DMS 273 treated with DMSO at 0.1 percent for 48 hours (cell line): ENCODE measurements around the gene PPM1M.
"Not testable (repeated sequence)": the region's sequence is repeated elsewhere in the genome, so short reads cannot be mapped to it uniquely, and the experiment has no call there.

Experiments used
- DNase-seq: peaks from one replicate; lab custom pipeline; 2025; lab: John Stamatoyannopoulos, UW

PPM1M gene

DNA sequence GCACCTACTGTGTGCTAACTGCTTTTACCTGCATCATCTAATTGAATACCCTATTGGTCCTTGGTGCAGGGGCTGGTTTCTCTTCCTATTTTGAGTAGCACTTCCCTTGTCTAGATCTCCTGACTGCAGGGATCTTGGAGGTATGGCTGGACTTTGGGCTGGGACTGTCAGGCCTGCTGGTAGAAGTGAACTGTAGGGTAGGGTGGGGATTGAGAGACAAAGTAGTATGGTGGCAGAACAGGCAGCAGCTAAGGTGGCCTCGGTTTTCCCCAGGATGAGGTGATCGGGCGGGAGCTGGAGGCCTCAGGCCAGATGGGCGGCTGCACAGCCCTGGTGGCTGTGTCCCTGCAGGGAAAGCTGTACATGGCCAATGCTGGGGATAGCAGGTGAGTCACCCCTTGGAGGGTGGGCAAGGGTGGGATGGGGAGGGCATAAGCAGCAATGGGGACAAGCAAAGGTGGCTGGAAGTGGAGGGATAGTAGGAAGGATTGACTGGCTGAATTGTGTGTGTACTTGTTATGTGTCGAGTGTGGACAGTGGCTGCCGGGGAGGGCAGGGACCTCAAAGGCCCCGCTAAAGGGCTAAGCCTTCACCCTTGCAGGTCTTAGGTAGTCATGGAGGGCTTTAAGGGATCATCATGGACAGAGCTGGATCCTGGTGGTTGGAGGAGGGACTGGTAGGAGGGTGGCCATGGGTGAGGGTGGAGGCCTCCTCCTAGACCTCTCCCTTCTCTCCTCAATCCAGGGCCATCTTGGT, 2.0 kb downstream of the PPM1M start:
- no peak for DNase-seq

DNA sequence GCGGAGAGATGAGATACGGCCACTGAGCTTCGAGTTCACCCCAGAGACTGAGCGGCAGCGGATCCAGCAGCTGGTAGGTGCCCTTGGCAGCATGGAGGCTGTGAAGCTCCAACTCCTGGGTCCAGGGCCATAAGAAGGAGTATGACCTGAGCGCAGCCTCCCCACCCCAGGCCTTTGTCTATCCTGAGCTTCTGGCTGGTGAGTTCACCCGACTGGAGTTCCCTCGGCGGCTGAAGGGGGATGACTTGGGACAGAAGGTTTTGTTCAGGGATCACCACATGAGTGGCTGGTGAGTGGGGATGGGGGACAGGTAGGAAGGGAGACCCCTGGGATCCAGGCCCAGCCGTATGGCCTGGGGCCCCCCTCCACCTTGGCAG, 2.6 kb downstream of the PPM1M start:
- DNase-seq = no peak

DNA sequence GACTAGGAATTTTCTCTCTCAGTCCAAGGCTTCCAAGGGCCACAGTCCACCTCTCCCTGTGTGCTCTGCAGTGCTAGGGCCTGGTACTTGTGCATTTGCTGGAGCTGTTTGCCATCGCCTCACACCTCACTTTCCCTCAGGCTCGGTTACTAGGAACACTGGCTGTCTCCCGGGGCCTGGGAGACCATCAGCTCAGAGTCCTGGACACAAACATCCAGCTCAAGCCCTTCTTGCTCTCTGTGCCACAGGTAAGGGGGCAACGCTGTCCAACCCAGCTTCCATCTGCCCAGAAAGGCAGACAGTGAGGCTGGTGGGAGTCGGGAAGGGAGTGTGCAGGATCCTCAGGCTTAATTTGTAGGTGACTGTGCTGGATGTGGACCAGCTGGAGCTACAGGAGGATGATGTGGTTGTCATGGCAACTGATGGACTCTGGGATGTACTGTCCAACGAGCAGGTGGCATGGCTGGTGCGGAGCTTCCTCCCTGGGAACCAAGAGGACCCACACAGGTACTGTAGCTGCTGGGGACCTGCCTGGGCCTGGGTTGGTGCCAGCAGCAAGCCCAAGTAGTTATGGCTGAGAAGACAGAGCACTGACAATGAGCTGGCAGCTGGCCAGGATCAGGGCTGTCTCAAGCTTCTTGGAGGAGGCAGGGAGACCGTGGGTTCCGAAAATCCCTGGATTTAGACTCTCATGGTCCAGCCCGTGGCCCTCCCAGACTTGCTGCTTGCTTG, 3.4 kb downstream of the PPM1M start:
- DNase-seq = no peak

DNA sequence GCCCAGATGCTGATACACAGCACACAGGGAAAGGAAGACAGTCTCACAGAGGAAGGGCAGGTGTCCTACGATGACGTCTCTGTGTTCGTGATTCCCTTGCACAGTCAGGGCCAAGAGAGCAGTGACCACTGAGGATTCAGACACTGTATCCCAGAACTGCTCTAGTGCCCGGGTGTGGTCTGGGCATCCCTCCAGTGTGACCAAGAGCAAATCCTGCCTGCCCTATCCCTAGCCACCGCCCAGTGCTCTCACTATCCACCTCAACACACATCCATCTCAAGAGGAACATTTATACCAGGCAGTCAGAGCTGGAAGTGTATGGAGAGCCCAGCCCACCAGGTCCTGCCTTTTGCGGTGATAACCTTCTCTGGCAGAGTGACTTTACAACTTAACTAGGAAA, 4.1 kb downstream of the PPM1M start:
- DNase-seq = no peak

DNA sequence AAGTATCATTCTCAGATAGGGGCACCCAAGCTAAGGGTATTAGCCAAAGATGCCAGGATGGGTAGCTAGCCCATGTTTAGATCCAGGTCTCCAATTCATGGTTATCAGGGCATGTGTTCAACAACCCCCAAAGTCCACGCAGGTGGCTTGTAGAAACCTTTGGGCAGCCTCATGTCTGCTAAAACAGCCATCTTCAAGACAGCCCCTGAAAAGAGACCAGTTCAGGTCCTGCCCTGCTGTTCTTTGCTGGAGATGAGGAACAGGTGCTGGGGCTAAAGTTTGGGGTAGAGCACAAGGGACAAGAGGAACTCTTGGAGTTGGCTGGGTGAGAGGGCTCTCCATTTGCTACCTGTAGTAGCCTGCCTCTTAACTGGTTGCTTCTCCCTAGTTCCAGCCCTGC, 4.6 kb downstream of the PPM1M start:
- DNase-seq = no peak

DNA sequence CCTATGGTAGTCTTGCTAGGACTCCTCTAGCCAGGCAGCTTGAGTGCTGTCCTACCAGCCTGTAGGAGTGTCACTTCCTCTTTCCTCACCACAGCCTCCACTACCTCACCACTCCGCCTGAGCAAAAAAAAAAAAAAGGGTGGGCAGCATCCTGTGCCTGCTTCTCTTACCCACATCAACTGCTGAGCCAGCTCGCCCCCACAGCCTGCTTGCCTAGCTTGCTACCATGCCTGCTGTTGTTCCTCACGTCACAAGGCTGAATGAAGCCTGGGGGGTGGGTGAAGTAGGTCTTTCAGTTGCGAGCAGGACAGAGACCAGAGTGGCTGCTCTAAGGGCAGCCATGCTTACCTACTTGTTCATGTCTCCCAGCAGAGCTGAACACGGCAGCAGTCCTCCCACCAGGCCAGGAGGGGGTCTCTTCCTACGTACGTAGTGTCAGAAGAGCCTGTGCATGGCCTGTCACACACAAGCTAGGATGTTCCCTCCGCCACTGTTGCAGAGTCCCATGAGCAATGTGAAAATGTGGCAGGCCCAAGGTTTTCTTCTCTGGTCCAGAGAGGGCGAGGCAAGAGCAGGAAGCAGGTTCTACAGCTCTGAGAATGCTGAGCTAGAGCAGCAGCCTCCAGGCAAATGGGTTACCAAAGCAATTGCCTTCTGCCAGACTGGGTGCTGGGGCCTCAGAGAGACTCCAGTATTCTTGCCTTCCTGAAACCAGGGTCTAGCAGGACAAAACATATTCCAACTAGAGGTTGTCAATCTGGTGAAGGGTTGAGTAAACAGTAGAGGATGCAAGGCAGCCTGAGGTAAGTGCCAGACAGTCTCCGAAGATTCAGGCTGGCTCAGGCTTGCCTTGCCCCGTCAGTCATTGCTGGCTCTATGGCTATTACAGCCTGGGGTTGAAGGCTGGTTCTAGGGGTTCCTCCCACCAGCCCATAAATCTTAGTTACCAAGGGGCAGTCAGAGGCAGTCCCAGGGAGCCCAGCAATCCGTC, 8.1 kb downstream of the PPM1M start:
- DNase-seq = no peak

DNA sequence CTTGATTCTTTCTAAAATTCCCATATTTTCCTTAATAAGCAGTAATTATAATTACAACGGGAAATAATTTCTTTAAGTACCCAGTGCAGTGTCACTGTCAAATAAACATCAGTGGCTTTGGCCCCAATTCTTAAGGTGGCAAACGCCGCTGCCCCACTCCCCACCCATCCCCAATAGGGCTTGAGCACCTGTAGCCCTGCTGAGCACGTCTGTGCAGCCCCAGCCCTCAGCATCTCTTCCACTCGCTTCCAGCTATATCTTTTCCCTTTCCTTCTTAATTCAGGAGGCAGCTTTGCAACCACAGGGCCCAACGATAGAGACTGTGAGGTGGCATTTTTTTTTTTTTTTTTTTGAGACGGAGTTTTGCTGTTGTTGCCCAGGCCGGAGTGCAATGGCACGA, 9.0 kb downstream of the PPM1M start:
- DNase-seq = no peak

DNA sequence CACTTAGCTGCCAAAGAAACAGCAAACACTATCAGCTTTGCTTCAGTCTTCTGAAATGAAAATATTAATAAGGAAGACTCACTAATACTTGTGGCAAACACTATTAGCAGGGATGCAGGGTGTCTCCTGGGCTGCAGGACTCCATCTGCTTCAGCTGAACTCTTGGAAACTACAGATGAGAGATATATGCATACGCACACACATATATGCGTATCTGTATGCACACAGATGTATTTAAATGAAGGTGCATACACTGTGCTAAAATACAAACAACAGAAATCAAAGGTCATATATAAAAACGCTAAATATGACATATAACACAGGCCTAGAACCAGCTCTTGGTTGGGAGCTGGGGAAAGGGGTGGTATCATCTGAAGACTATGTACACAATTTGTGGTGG, 10.6 kb downstream of the PPM1M start:
- no peak for DNase-seq

DNA sequence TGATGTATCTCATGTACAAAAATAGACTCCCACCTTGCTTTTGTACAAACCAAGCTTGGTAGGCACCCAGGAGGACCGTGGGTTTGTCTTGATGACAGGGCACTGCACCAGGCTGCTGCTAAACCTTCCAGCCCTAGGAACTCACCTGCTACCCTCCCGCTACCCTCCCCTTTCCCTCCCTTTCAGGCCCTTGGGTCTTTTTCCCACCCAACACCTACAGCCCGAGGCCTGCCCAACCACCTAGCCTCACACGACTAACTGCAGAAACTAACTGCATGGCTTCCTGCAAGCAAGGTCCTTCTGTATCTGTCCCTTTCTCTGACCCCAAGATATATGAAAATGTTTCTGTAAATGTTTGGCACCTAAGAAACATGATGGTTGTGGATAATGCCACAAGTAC, 11.1 kb downstream of the PPM1M start:
- DNase-seq = no peak

DNA sequence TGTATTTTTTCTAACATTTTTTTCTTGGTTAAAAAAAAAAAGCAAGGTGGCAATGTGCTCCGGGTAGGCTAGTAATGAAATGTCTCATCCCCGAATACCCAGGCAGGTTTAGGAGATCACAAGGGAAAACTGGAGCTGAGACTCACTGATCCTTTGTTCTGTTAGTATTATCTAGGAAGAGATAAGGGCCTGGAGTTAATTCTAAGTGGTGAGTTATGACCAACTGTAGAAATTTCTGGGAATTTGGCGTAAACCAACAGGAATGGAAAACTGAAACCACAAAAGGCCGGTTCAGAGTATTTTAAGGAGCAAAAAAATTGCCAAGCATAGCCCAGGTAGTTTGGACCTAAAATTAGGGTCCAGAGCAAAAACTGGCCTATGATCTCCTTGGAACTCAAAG, 12.4 kb downstream of the PPM1M start:
- no peak for DNase-seq

DNA sequence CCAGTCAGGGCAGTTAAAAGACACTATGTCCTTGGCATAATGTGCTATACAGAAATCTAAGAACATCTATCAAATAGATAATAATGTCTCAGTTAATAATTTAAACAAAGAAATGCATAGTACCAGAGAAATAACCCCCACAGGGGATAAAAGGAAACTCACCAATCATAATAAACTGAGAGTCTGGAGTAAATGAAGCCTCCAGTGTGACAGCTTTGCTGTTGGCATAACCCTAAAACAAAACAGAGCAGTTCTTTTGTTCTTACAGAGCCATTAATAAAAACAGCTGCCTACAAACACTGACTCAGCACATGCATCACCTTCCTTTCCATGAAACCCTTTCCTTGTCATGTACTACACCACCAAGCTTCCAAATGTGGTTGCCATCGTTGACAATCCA, 13.5 kb downstream of the PPM1M start:
- no peak for DNase-seq

DNA sequence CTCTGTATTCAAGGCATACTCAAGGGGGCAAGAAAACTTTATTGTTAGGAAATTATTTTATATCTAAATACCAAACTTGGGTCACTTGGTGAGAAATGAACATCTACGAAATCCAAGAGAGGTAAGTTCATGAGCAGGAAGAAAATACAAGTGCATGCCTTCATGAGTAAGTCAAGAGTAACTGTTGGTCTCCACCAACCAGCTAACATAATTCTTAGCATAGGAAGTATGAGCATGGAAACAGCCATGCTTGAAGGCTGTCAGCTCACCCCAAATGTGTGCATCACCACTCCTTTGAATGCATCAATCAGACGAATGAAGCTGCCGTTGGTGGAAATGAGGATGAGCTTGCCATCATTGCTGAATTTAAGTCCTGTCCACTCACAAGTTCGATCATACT, 13.9 kb downstream of the PPM1M start:
- no peak for DNase-seq

DNA sequence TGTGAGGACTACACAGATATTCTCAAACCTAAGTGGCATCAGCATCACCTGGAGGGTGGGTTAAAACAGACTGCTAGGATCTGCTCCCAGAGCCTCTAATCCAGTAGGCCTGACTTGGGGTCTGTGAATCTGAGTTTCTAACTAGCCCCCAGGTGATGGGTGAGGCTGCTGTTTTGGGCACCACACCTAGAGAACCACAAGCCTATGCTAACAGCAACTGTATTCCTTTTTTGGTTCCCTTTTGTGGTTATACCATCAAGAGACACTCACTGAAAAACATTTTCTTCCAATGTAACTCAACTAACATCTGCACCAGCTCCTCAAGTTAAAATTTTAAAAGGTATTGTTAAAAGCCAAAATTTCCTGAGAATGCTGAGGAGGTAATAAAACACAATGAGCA, 16.9 kb downstream of the PPM1M start:
- DNase-seq = no peak

DNA sequence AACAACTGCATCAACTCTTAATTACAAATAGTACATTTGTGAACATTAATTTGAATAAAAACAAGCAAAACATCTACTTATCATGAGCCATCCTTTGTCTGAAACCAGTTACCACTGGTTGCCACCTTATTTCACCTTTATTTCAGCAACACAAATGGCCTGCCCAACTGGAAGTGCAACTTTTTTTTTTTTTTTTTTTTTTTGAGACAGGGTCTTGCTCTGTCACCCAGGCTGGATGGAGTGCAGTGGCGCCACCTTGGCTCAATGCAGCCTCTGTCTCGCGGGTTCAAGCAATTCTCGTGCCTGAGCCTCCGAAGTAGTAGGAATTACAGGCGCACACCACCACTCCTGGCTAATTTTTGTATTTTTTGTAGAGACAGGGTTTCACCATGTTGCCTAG, 19.8 kb downstream of the PPM1M start:
- no peak for DNase-seq

DNA sequence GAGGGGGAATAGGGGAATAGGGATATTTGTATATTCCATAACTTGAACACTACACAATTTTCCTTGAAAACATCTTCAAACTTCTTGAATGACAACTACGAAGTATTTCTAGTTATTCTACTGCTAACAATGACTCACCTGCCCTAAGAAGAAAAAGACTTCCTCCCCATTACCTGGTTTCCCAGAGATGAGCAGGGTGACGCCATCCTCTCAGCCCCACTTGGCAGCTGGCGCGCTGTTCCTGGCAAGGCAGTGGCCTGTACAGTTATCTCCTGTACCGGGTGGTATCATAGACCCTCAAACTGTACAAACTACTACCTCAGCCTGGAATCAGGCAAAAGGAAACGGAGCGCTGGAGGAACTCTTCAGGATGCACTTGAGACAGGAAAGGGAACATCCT, 22.5 kb downstream of the PPM1M start:
- no peak for DNase-seq

DNA sequence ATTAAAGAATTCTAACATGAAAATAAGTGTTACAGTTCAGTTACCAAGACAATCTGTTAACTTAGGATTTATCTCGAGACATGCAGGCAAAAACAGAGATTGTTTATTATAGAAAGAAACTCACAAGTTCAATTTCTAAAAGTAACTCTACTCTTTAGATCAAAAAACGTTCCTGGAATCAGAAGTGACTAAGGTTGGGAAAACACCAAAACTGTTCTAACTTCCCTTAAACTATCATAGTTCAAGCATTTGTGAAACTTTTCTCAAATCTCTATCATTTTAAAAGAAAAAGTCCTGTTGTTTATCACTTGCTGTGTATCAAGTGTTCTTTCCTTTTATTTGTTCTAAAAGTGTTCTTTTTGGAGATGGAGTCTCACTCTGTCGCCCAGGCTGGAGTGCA, 24.2 kb downstream of the PPM1M start:
- DNase-seq = no peak

DNA sequence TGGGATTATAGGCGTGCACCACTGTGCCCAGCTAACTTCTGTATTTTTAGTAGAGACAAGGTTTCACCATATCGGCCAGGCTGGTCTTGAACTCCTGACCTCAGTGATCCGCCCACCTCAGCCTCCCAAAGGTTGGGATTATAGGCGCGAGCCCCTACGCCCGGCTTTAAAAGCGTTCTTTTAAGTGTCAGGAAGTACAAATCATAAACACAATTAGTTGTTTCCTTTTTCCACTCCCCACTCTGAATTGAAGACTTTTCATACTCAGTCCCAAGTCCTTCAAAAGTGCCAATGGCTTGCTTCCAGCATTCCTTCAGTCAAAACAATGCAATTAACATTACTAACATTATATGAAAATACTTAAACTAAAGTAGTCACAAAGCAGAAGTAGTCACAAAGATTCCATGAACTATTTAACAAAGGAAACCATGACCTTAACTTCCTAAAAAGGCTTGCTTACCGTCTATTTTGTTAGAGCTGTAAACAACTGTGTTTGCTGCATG, 24.7 kb downstream of the PPM1M start:
- DNase-seq = no peak

DNA sequence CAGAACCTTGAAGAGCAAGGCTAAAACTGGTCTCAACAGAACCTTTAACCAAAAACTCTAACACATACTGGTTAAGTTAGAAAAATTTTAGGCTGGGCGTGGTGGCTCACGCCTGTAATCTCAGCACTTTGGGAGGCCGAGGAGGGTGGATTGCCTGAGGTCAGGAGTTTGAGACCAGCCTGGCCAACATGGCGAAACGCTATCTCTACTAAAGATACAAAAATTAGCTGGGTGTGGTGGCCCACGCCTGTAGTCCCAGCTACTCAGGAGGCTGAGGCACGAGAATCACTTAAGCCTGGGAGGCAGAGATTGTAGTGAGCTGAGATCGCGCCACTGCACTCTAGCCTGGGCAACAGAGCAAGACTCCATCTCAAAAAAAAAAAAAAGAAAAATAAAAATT, 26.6 kb downstream of the PPM1M start:
- DNase-seq = not testable (repeated sequence)

DNA sequence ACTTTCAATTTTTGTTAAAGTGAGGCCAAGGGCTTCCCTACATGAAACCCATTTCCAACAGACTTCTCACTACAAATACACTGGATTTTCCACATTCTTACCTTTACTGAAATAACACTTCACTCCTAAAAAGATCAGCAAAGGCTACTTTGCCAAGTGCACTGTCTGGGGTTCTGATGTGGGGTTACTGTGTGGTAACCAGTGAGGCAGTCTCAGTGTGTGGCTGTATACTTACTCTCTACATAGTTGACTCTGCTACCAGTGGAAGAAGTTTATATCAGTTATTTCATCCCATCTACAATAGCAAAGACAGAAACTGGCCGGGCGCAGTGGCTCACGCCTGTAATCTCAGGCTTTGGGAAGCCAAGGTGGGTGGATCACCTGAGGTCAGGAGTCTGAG, 27.3 kb downstream of the PPM1M start:
- DNase-seq = no peak

DNA sequence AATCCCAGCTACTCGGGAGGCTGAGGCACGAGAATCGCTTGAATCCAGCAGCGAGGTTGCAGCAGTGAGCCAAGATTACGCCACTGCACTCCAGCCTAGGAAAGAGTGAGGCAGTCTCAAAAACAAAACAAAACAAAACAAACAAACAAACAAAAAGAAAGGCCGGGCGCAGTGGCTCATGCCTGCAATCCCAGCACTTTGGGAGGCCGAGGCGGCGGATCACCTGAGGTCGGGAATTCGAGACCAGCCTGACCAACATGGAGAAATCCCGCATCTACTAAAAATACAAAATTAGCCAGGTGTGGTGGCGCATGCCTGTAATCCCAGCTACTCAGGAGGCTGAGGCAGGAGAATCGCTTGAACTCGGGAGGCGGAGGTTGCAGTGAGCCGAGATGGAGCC, 29.2 kb downstream of the PPM1M start:
- DNase-seq = not testable (repeated sequence)

DNA sequence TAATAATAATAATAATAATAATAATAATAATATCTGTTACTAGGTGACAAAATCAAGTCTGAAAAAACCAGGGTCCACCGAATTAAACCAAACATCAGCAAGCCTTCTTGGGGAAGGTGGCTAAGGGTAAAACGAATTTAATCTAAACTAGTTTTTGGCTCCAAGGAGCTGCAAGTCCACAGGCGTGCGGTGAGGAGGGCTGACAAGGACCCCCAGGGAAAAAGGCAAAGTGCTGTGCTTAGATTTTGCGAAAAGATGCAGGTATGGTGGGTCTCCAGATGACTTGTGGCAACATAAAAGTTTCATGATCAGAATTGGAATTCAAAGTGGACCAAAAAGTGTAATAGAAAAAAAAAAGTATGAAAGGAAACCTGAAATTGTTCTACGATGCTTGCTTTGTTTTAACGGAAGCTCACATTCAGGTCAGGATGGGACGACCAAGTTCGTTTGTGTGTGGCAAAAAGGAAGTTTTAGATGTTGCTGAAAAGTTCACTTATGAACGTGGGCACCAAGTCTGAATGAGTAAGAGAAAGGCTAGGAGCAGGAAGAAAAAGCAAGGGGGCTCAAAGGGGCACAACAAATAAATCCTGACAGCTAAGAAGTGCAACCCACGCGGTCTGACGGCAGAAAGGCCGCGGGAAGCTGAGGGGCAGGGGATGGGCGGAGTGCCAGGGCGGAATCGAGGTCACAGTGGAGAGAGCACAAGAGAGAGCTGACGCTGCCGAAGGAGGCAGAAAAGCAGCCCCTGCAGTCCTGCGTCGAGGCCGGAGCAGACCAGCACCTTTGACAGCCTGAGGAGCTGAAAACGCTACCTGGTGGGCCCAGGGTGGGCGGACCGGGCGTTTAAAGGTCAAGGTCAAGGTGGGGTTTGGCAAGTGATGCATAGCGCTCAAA, 31.8 kb downstream of the PPM1M start:
- DNase-seq = no peak
